ENCODE measurements around the gene FAM209B. TPM values are rescaled to one million over a fixed set of nuclear protein-coding genes. Genes with fewer than 3 reads are reported as not detected.

FAM209B gene
- total and polyA plus RNA-seq, 9 of the 15 experiments (the other 6 are each of a cell fraction or from before 2014, with no cell fraction given): 0.34 to 0.40 (median 0.36) TPM; not detected in 6

- Histone ChIP-seq H4K20me1 (replicated peaks; ENCODE audit: control insufficient read depth, insufficient read depth, low read length) (no peaks in the 10 kb centered on the region), H3K79me2 (ENCODE audit: control insufficient read depth, insufficient read depth, low read length) (no peaks in the 10 kb centered on the region), H3K4me2 (ENCODE audit: insufficient read depth, low read length) (no peak overlapping the region), H3K9me3 (replicated peaks; ENCODE audit: control insufficient read depth, insufficient read depth, low read depth, low read length) (no peaks in the 10 kb centered on the region), H3K4me3 (no peak overlapping the region), H3K27me3 (ENCODE audit: control insufficient read depth in 2 of 2, insufficient read depth in 2 of 2, low read length in 2 of 2) (peaks cover 16 to 19% of the 10 kb centered on the region in 2 experiments; a peak in 3 of 5 replicates), H2AFZ (ENCODE audit: low read depth, low read length) (no peak overlapping the region), H3K4me1 (replicated peaks in 1 of 2; ENCODE audit: control insufficient read depth in 2 of 2, insufficient read depth in 2 of 2, low read length in 2 of 2) (no peaks in the 10 kb centered on the region), H3K27ac (ENCODE audit: extremely low read depth, low read depth, low read length) (no peak overlapping the region), H3K36me3 (ENCODE audit: control insufficient read depth, insufficient read depth, low read length) (no peaks in the 10 kb centered on the region), H3K9me1 (ENCODE audit: control insufficient read depth, insufficient read depth, low read length) (no peaks in the 10 kb centered on the region), H3K9ac (ENCODE audit: insufficient read depth in 1 of 2, low read depth in 2 of 2, low read length in 2 of 2) (no peak overlapping the region)
- FAIRE-seq: no peak
- no peak for ATAC-seq
- intact Hi-C loops (cut with micrococcal nuclease): no loop called here
- in situ Hi-C loops (cut with MboI): loop anchor here (25.0 kb wide), 1 partner anchor 1923 kb away; no protein-coding TSS in a partner anchor
- 0% methylated on average over 5 of the region's 5 CpGs for WGBS (ENCODE audit: insufficient coverage, low coverage, missing lambda C conversion rate)
- no peak for DNase-seq (ENCODE audit: extremely low read depth in 1 of 4, low spot score in 3 of 4)
- BruUV-seq (replicated peaks): no TSS peak
- CTCF ChIA-PET (ENCODE audit: low intra/inter-chr PET ratio): no interaction called here
- POLR2A ChIA-PET: interaction anchor here (0.6 kb wide), 1 partner anchor 222 kb away, joined by 3 read pairs; no protein-coding TSS in a partner anchor
- TF ChIP-seq CEBPG (CRISPR knock-in tag; IDR thresholded peaks at IDR 0.05): no peak
- no peak for TF ChIP-seq CEBPG (tag; conservative IDR thresholded peaks at IDR 0.05 in 1 of 2, IDR thresholded peaks at IDR 0.05 in 1 of 2)
- no peak for TF ChIP-seq ID3 (CRISPR knock-in tag; IDR thresholded peaks at IDR 0.05)
- TF ChIP-seq ID3 (tag; IDR thresholded peaks at IDR 0.05): no peak
- no peak for TF ChIP-seq BRD4 (IDR thresholded peaks at IDR 0.05)
- TF ChIP-seq ZNF398 (CRISPR knock-in tag; IDR thresholded peaks at IDR 0.05): no peak
- TF ChIP-seq POLR2A (conservative IDR thresholded peaks at IDR 0.05): no peak
- TF ChIP-seq ZNF507 (tag; conservative IDR thresholded peaks at IDR 0.05): no peak
- no peak for TF ChIP-seq BRD9 (IDR thresholded peaks at IDR 0.05; ENCODE audit: low read depth, partially characterized antibody)
- TF ChIP-seq ZFX (CRISPR knock-in tag; IDR thresholded peaks at IDR 0.05): no peak
- TF ChIP-seq CREM (IDR thresholded peaks at IDR 0.05; ENCODE audit: low read depth): no peak
- no peak for TF ChIP-seq KLF1 (tag; IDR thresholded peaks at IDR 0.05)
- no peak for TF ChIP-seq MCM7 (IDR thresholded peaks at IDR 0.05)
- no peak for TF ChIP-seq RERE (CRISPR knock-in tag; IDR thresholded peaks at IDR 0.05; ENCODE audit: borderline replicate concordance)
- TF ChIP-seq POLR3G (IDR thresholded peaks at IDR 0.05; ENCODE audit: extremely low read depth, insufficient read length, insufficient replicate concordance): no peak
- no peak for TF ChIP-seq SRSF3 (IDR thresholded peaks at IDR 0.05; ENCODE audit: insufficient read depth, low read length)
- TF ChIP-seq TOE1 (IDR thresholded peaks at IDR 0.05; ENCODE audit: borderline replicate concordance): no peak
- TF ChIP-seq TOE1 (CRISPR knock-in tag; IDR thresholded peaks at IDR 0.05; ENCODE audit: borderline replicate concordance, low read depth): no peak
Measured at GRCh38 chr20:56584916-56585315, 51.9 kb downstream of the FAM209B start.

All from K562 (cell line).